ENCODE results near the gene ZNHIT6. TPM values are rescaled to one million over a fixed set of nuclear protein-coding genes. Genes with fewer than 3 reads are reported as not detected.

ZNHIT6 gene
- polyA plus RNA-seq, 1 donor (not counting 4 experiments of a cell fraction or from before 2014, with no cell fraction given), result 20.9 TPM

DNA sequence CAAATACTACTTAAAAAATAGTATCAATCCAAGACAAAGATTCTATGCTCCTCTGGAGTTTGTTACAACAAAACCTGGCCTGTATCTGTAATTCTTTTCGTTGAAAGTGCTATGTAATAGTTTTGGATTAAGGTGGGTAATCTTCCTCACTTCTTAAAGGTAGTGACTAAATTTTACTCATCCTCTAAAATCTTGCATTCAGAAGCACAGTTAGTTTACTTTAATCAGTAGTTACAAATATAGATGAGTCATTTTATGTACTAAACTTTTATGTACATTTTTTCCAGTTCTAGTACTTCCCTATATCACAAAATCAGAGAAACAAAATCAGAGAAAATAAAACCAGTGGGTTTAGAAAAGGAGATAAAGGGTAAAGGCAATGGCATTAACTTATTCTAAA is 51.3 kb downstream of the ZNHIT6 start:
- H3K9me1 ChIP-seq (ENCODE audit: control insufficient read depth, extremely low read depth, insufficient read depth, low read length), result no peaks in the 10 kb centered on the region
- no peak overlapping the region for H2AFZ ChIP-seq (ENCODE audit: control insufficient read depth, low read length)
- TF ChIP-seq, protein P1, sequence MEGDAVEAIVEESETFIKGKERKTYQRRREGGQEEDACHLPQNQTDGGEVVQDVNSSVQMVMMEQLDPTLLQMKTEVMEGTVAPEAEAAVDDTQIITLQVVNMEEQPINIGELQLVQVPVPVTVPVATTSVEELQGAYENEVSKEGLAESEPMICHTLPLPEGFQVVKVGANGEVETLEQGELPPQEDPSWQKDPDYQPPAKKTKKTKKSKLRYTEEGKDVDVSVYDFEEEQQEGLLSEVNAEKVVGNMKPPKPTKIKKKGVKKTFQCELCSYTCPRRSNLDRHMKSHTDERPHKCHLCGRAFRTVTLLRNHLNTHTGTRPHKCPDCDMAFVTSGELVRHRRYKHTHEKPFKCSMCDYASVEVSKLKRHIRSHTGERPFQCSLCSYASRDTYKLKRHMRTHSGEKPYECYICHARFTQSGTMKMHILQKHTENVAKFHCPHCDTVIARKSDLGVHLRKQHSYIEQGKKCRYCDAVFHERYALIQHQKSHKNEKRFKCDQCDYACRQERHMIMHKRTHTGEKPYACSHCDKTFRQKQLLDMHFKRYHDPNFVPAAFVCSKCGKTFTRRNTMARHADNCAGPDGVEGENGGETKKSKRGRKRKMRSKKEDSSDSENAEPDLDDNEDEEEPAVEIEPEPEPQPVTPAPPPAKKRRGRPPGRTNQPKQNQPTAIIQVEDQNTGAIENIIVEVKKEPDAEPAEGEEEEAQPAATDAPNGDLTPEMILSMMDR (optimal IDR thresholded peaks at IDR 0.05 in 1 of 3, IDR thresholded peaks at IDR 0.05 in 1 of 3, conservative IDR thresholded peaks at IDR 0.05 in 1 of 3; ENCODE audit: extremely low read depth in 1 of 3, insufficient read depth in 2 of 3, low read length in 3 of 3), result no peak
- TF ChIP-seq EZH2 (IDR thresholded peaks at IDR 0.05; ENCODE audit: low read length), result no peak
- no peaks in the 10 kb centered on the region for H4K20me1 ChIP-seq (ENCODE audit: control insufficient read depth, extremely low read depth, insufficient read depth, low read length)
- dilution Hi-C loops (cut with MboI; ENCODE audit: extremely low pct_ligation_motif_present, low sequenced_read_pairs), result no loop called here
- peaks cover 6% of the 10 kb centered on the region for H3K4me1 ChIP-seq (ENCODE audit: control insufficient read depth, extremely low read depth, insufficient read depth, low read length)
- H3K9me3 ChIP-seq (ENCODE audit: control insufficient read depth, low read depth, low read length), result no peaks in the 10 kb centered on the region
- peaks cover 4 to 7% of the 10 kb centered on the region in 2 experiments for H3K36me3 ChIP-seq (ENCODE audit: control insufficient read depth in 2 of 2, extremely low read depth in 1 of 2, insufficient read depth in 2 of 2, low read length in 2 of 2)
- no peak overlapping the region for H3K4me2 ChIP-seq (ENCODE audit: control insufficient read depth, extremely low read depth, insufficient read depth, low read depth, low read length)
- no peak overlapping the region for H3K27ac ChIP-seq (ENCODE audit: control insufficient read depth, insufficient read depth, low read length)
- H3K9ac ChIP-seq (ENCODE audit: control insufficient read depth, extremely low read depth, insufficient read depth, low read length), result no peak overlapping the region
- no peaks in the 10 kb centered on the region for H3K79me2 ChIP-seq (ENCODE audit: control insufficient read depth, insufficient read depth, low read length)
- H3K4me3 ChIP-seq (ENCODE audit: control insufficient read depth in 2 of 3, extremely low read depth in 1 of 3, insufficient read depth in 2 of 3, low read depth in 1 of 3, low read length in 3 of 3), result no peak overlapping the region
- no peaks in the 10 kb centered on the region for H3K27me3 ChIP-seq (ENCODE audit: control insufficient read depth, extremely low read depth, insufficient read depth, low read length)
- FAIRE-seq (no peak), DNase-seq (ENCODE audit: low read depth, low spot score) (no peak)

- H3K9me1 ChIP-seq (ENCODE audit: control insufficient read depth, extremely low read depth, insufficient read depth, low read length), result no peaks in the 10 kb centered on the region
- no peaks in the 10 kb centered on the region for H3K27me3 ChIP-seq (ENCODE audit: control insufficient read depth, extremely low read depth, insufficient read depth, low read length)
- dilution Hi-C loops (cut with MboI; ENCODE audit: extremely low pct_ligation_motif_present, low sequenced_read_pairs), result no loop called here
- no peak overlapping the region for H3K4me2 ChIP-seq (ENCODE audit: control insufficient read depth, extremely low read depth, insufficient read depth, low read depth, low read length)
- no peaks in the 10 kb centered on the region for H3K9me3 ChIP-seq (ENCODE audit: control insufficient read depth, low read depth, low read length)
- DNase-seq (ENCODE audit: low read depth, low spot score) (no peak), FAIRE-seq (no peak)
- H4K20me1 ChIP-seq (ENCODE audit: control insufficient read depth, extremely low read depth, insufficient read depth, low read length), result no peaks in the 10 kb centered on the region
- H3K4me1 ChIP-seq (ENCODE audit: control insufficient read depth, extremely low read depth, insufficient read depth, low read length), result peaks cover 6% of the 10 kb centered on the region
- H3K9ac ChIP-seq (ENCODE audit: control insufficient read depth, extremely low read depth, insufficient read depth, low read length), result no peak overlapping the region
- peaks cover 4 to 7% of the 10 kb centered on the region in 2 experiments for H3K36me3 ChIP-seq (ENCODE audit: control insufficient read depth in 2 of 2, extremely low read depth in 1 of 2, insufficient read depth in 2 of 2, low read length in 2 of 2)
- H3K79me2 ChIP-seq (ENCODE audit: control insufficient read depth, insufficient read depth, low read length), result no peaks in the 10 kb centered on the region
- H3K27ac ChIP-seq (ENCODE audit: control insufficient read depth, insufficient read depth, low read length), result no peak overlapping the region
- no peak for TF ChIP-seq EZH2 (IDR thresholded peaks at IDR 0.05; ENCODE audit: low read length)
- TF ChIP-seq, protein P1 (optimal IDR thresholded peaks at IDR 0.05 in 1 of 3, IDR thresholded peaks at IDR 0.05 in 1 of 3, conservative IDR thresholded peaks at IDR 0.05 in 1 of 3; ENCODE audit: extremely low read depth in 1 of 3, insufficient read depth in 2 of 3, low read length in 3 of 3), result no peak
- H2AFZ ChIP-seq (ENCODE audit: control insufficient read depth, low read length), result no peak overlapping the region
- H3K4me3 ChIP-seq (ENCODE audit: control insufficient read depth in 2 of 3, extremely low read depth in 1 of 3, insufficient read depth in 2 of 3, low read depth in 1 of 3, low read length in 3 of 3), result no peak overlapping the region
These were observed 52.0 kb downstream of the ZNHIT6 start for GRCh38 chr1:85656256-85656655.
